GM21737 (cell line): ENCODE measurements around the gene MPND.

Experiments used
- ATAC-seq: cut with Tn5 transposase; IDR thresholded peaks from one replicate; pipeline ENCODE4 v1.9.1; 2021; ENCODE audit warnings: mild to moderate bottlenecking, moderate library complexity; ENCODE audit not compliant: unreplicated experiment

The MPND gene

DNA sequence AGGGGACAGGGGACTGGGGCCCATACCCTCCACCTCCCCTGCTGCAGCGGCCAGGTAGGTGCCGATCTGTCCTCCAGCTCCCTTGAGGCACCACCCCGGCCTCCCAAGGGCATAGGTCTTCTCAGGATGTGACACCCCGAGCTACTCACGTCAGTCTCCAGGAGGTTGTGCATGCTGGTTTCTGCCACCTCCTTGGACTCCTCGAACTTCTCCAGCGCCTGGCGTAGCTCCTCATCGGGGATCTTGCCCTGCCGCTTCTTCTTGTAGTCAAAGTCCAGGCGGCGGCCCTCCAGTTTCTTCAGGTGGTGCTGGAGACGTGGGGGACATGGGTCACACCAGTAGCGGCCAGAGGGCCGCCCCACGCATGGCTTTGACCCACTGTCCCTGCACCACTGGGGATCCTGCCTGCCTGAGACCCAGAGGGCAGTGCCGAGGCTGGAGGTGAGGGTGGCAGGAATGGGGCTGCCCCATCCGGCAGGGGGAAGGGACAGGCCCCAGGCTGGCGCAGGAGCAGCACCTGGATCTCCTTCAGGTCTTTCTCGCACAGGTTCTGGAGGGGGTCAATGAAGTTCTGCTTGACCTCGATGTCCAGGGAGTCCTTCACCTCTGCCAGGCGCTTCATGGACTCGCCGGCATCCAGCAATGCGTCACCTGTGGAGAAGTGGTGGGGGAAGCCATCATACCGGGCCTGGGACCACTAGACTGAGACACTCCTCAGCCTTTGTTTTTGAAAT is 20.4 kb downstream of the MPND start:
- no peak for ATAC-seq

DNA sequence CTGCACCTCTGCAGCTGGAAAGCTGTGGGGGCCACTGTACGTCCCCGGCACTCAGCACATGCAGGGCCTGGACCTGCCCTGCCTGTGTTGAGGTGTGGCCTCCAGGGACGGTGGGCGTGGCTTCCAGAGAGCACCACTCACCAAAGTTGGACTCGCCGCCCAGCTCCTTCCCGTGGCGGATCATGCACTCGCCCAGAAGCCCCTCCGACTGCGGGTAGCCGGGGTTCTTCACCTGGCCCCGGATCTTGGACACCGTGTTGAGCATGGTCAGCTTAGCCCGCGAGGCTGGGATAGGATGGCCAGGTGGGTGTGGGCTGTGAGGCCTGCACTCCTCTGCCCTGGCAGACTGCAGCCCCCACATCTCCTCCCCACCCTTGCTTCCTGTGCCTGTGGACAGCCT is 22.0 kb downstream of the MPND start:
- ATAC-seq: no peak

- ATAC-seq: no peak
These were observed 22.7 kb downstream of the MPND start for GRCh38 chr19:4365791-4366665.

- no peak for ATAC-seq
These were observed 23.4 kb downstream of the MPND start for GRCh38 chr19:4366666-4367335.

- no peak for ATAC-seq
These were observed 24.0 kb downstream of the MPND start for GRCh38 chr19:4367336-4367723.

DNA sequence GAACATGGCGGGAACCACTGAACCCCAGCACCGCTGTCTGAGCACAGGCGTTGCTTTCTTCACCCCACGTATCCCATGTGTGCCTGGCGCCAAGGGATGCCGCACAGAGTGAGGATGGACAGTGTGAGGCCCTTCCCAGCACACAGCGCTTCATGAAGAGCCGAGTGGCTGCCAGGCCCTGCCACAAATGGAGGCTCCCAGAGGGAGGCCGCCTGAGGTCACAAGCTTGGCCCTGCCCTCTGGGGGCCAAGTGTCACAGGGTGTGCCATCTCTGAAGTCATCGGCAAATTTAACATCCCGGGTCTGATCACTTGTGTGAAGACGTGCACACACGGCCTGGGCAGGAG is 24.4 kb downstream of the MPND start:
- no peak for ATAC-seq

GRCh38 chr19:4368128-4368820 is 24.9 kb downstream of the MPND start:
- no peak for ATAC-seq

DNA sequence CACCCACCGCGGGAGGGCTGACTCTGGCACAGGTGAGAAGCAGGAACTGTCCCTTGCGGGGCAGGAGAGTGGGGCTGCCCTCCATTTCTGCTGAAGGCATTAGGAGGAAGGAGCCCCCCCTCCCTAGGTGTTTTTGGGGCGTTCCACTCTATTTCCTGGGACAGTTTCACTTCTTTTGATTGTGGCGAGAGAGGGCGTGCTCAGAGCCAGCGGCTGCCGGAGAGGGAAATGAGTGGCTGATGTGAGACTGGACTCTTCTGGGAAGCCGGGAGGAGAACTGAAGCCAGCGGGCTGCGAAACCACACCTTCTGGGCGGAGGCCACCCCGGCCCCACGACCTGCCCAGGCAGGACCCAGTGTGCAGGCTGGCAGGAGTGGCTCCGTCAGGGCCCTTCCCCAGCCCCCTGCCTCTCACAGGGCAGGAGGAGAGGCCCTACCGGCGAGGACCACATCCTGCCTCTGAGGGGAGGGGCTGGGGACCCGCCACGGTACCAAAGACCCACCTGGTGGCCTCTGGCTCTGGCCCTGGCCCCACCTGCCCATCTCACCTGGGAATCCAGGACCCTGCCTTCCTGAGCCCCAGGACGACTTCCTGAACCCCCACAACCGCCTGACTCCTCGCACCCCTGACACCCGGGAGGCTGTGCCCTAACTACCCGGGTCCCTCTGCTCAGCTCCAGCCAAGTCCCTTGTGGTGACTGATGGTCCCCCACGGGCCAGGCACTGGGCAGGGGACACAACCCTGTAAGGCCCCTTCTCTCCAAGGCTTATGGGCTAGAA is 25.9 kb downstream of the MPND start:
- peak; percentile 41 for ATAC-seq

GRCh38 chr19:4369888-4370260 is 26.5 kb downstream of the MPND start:
- ATAC-seq: peak; percentile 30

- no peak for ATAC-seq
These were observed 27.2 kb downstream of the MPND start for GRCh38 chr19:4370418-4371041.

DNA sequence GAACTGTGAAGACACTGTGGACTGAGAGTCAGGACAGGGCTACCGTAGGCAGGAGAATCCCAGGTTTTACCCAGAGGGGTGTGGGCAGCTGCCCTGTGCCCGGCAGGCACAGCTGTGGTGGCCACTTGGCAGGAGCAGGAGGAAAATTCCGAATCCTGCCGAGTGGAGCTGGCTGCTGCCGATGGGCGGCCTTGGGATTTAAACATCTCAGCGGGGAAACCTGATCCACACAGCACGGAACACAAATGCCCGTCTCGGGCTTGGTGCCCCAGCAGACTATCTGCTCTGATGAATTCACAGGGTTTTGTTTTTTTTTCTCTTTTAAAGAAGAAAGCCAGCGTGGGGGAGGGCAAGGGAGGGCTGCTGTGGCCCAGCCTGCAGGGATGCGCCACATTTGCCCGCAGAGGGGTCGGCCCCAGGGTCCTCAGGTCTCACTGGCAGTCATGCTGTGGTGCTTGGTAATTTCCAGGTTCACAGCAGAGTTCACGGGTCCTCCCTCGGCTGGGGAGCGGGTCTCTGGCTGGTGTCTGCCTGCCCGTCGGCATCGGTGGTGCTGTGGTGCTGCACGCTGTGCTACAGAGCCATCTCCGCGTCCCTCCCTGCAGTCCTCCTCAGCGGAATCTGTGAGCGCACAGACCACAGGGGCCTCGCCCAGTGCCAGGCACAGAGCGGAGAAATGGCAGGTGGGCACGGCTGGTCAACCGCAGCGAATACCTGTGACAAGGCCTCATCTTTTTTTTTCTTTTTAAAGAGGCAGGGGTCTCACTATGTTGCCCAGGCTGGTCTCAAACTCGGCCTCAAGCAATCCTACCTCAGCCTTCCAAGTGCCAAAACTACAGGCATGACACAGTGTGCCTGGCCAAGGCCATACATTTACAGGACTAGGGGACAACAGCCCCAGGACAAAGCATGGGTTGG is 28.1 kb downstream of the MPND start:
- no peak for ATAC-seq

- no peak for ATAC-seq
These were observed 29.0 kb downstream of the MPND start for GRCh38 chr19:4372165-4373012.

DNA sequence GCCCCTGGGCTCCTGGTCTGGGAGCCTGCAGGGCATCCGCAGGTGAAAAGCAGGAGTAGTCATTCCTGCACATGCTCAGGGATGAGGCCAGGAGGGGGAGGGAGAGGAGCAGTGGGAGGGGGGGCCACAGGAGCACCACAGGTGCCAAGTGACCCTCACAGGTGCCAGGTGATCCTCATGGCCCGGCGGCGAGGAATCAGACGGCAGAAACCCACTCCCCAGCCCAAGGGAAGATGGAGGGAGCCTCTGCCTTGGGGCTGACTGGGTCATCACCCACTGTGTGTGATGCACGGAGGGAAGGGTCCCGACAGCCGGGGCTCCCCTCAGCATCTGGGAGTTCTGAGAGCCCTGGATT is 29.6 kb downstream of the MPND start:
- no peak for ATAC-seq

- ATAC-seq: no peak
These were observed 30.5 kb downstream of the MPND start for GRCh38 chr19:4373601-4374497.

DNA sequence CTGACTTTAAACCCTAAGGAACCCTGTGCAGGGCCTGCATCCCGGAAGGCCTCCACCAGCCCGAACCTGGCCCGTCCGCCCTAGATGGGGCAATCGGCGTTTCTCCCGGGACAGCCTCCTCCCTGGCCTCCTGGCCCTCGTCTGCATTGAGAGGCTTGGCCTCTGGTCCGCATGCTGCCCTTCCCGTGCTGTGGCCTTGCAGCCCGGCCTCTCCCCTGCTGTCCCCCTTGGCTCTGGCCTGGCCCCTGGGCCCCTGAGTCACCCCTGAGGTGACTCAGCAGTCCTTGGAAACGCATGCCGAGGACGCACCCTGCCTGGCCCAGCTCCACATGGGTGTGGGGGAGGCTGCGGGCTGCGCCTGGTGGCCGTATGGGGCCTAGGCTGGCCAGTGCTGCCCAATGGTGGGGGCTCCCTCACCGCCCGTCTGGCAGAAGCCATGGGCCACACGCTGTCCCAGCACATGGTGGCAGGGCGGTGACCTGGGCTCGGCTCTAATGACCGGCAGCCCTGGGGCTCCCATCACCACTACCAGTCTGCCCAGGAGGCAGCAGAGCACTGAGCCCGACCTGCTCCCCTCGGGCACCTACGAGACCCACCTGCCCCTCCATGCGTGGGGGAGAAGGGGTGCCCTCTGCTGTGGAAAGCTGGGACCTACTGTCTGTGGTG is 31.3 kb downstream of the MPND start:
- ATAC-seq: no peak

GRCh38 chr19:4375164-4376027 is 32.0 kb downstream of the MPND start:
- peak; percentile 42 for ATAC-seq
